GM04504 (cell line): ENCODE measurements around the gene MYH6.
"Not testable (repeated sequence)": the region's sequence is repeated elsewhere in the genome, so short reads cannot be mapped to it uniquely, and the experiment has no call there.

Experiments
- DNase-seq: peaks from one replicate; pipeline ENCODE4 v3.0.0-alpha.2; 2012; ENCODE audit warnings: low read depth

MYH6 gene

GRCh38 chr14:23414254-23414653 is 6.2 kb upstream of the MYH6 start:
- no peak for DNase-seq

GRCh38 chr14:23413681-23414080 is 5.6 kb upstream of the MYH6 start:
- no peak for DNase-seq

- DNase-seq, result no peak
Measured at GRCh38 chr14:23411563-23412525, 3.8 kb upstream of the MYH6 start.

GRCh38 chr14:23409966-23410635 is 2.0 kb upstream of the MYH6 start:
- no peak for DNase-seq

- no peak for DNase-seq
Measured at GRCh38 chr14:23409475-23409874, 1.4 kb upstream of the MYH6 start.

- DNase-seq, result no peak
Measured at GRCh38 chr14:23408307-23408630, 196 bp upstream of the MYH6 start.

GRCh38 chr14:23406725-23407355 is 1.2 kb downstream of the MYH6 start:
- no peak for DNase-seq

GRCh38 chr14:23406244-23406643 is 1.8 kb downstream of the MYH6 start:
- no peak for DNase-seq

- DNase-seq, result no peak
Measured at GRCh38 chr14:23405516-23406025, 2.5 kb downstream of the MYH6 start.

- no peak for DNase-seq
Measured at GRCh38 chr14:23405096-23405495, 3.0 kb downstream of the MYH6 start.

- no peak for DNase-seq
Measured at GRCh38 chr14:23404331-23404900, 3.7 kb downstream of the MYH6 start.

- no peak for DNase-seq
Measured at GRCh38 chr14:23403908-23404307, 4.2 kb downstream of the MYH6 start.

GRCh38 chr14:23403139-23403438 is 5.0 kb downstream of the MYH6 start:
- DNase-seq, result no peak

- no peak for DNase-seq
Measured at GRCh38 chr14:23402296-23403138, 5.6 kb downstream of the MYH6 start.

GRCh38 chr14:23401291-23401690 is 6.8 kb downstream of the MYH6 start:
- no peak for DNase-seq

GRCh38 chr14:23400496-23401149 is 7.5 kb downstream of the MYH6 start:
- DNase-seq, result not testable (repeated sequence)

GRCh38 chr14:23399591-23399990 is 8.5 kb downstream of the MYH6 start:
- DNase-seq, result no peak

- no peak for DNase-seq
Measured at GRCh38 chr14:23399136-23399535, 8.9 kb downstream of the MYH6 start.

- no peak for DNase-seq
Measured at GRCh38 chr14:23398348-23398747, 9.7 kb downstream of the MYH6 start.

- no peak for DNase-seq
Measured at GRCh38 chr14:23396781-23397407, 11.2 kb downstream of the MYH6 start.

- no peak for DNase-seq
Measured at GRCh38 chr14:23396126-23396525, 11.9 kb downstream of the MYH6 start.
